Upper lobe of right lung (tissue), 1 donor: ENCODE measurements around the gene ITSN1. TPM values are rescaled to one million over a fixed set of nuclear protein-coding genes. Genes with fewer than 3 reads are reported as not detected.

Source experiments
- ATAC-seq: fragments of 200-7000 bp; cut with Tn5 transposase; one replicate; pipeline ENCODE4 v1.9.1; 2020; ENCODE audit warnings: mild to moderate bottlenecking, moderate library complexity
- DNase-seq: peaks from one replicate; pipeline ENCODE4 v3.0.0-alpha.2; 2020
- H3K27ac ChIP-seq: fragments of 200-600 bp; one replicate; pipeline ENCODE4 v1.8.0; 2022
- H3K27me3 ChIP-seq: fragments of 200-600 bp; one replicate; pipeline ENCODE4 v1.8.0; 2022; ENCODE audit warnings: mild to moderate bottlenecking
- H3K36me3 ChIP-seq: fragments of 200-600 bp; one replicate; pipeline ENCODE4 v1.8.0; 2022
- H3K4me1 ChIP-seq: fragments of 200-600 bp; one replicate; pipeline ENCODE4 v1.8.0; 2022
- H3K4me3 ChIP-seq: fragments of 200-600 bp; one replicate; pipeline ENCODE4 v1.8.0; 2022; ENCODE audit warnings: mild to moderate bottlenecking
- H3K9me3 ChIP-seq: fragments of 200-600 bp; one replicate; pipeline ENCODE4 v1.8.0; 2022
- CTCF ChIP-seq: fragments of 200-600 bp; IDR thresholded peaks from one replicate; pipeline ENCODE4 v1.8.0; 2022; ENCODE audit warnings: antibody characterized with exemption
- intact Hi-C: fragments of 100-400 bp; cut with DNase I; formaldehyde crosslinking; loops from one replicate; pipeline ENCODE4 v1.11.0; 2022
- total RNA-seq: library from RNA; stranded (reverse); fragmentation: NEBNext Ultra II Directional; extraction: Animal tissue kit (Norgen Biotek cat#: 25700); gene quantifications from one replicate; pipeline ENCODE4 v1.2.1, GENCODE V29; 2021
- donor health status: DM: no; HTN: yes; CAD: no; lungs with severe emphysema.

The ITSN1 gene
- total RNA-seq, 1 donor from 2014 or later = 32.0 TPM

DNA sequence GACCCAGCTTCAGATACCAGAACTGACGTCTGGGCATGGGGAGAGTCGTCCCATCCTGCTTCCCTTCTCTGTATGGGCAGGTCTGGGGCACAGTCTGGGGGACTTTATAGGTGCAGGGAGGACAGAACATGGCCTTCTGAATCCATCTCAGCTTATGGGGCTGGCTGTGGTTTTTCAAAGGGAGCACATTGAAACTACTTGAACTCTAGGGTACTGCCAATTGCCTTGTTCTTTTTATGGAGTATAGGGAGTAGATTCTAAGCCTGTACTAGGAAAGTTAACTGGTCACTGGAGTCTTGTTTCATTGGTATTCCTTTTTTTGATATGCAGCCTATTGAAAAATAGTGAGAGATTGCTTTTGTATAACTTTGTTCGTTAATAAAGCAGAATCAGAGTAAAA is 183.1 kb downstream of the ITSN1 start:
- Histone ChIP-seq H3K4me1 (peaks cover 7% of the 10 kb centered on the region), H3K9me3 (no peaks in the 10 kb centered on the region), H3K4me3 (no peak overlapping the region), H3K27me3 (no peaks in the 10 kb centered on the region), H3K36me3 (peaks cover 4% of the 10 kb centered on the region), H3K27ac (no peak overlapping the region)
- TF ChIP-seq CTCF = no peak
- ATAC-seq (no peak), DNase-seq (no peak)
- intact Hi-C loops = no loop called here

DNA sequence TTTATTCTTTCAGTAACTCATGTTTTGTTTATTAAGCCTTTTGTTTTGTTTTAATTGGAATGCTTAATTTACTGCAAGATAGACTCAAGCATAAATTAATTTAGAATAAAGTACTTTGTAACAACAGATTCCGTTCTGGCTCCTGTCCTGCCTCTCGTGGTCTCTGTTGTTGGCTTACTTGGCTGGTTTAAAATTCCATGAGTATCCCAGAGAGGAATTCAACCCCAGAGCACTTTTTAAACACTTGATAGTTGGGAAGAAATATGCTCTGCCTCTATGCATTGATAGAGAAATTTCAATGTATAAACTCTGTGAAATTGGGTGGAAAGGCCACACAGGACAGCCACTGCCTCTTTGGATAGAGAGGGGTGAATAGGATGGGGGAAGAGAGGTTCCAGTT is 183.6 kb downstream of the ITSN1 start:
- intact Hi-C loops = no loop called here
- H3K27ac ChIP-seq = no peak overlapping the region
- H3K4me1 ChIP-seq = peaks cover 7% of the 10 kb centered on the region
- H3K36me3 ChIP-seq = peaks cover 4% of the 10 kb centered on the region
- no peaks in the 10 kb centered on the region for H3K27me3 ChIP-seq
- H3K9me3 ChIP-seq = no peaks in the 10 kb centered on the region
- ATAC-seq (no peak), DNase-seq (no peak)
- H3K4me3 ChIP-seq = no peak overlapping the region
- no peak for TF ChIP-seq CTCF

DNA sequence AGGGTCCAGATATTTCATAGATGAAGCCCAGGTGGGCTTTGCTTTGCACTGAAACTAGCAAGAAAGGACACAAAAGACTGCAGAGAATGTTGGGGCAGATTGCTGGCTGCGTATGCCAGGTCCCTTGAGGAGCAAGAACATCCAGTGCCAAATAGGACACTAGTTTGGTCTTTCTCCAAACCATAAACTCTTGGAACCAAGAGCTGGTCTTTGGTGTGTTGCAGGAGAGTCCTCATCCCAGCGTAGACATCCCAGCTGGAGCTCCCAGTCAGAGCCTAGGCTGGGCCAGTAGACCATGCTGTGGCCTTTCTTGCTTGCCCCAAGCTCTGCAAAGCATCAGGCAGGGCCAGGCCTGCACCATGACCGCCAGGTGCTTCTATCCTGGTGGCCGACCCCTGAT is 185.8 kb downstream of the ITSN1 start:
- TF ChIP-seq CTCF = no peak
- Histone ChIP-seq H3K4me1 (peaks cover 3% of the 10 kb centered on the region), H3K4me3 (no peak overlapping the region), H3K36me3 (peaks cover 8% of the 10 kb centered on the region), H3K9me3 (no peaks in the 10 kb centered on the region), H3K27ac (no peak overlapping the region), H3K27me3 (no peaks in the 10 kb centered on the region)
- intact Hi-C loops = no loop called here
- DNase-seq (no peak), ATAC-seq (no peak)

- intact Hi-C loops = no loop called here
- H3K36me3 ChIP-seq = peaks cover 8% of the 10 kb centered on the region
Measured at GRCh38 chr21:33828577-33828976, 186.3 kb downstream of the ITSN1 start.

GRCh38 chr21:33829844-33830243 is 187.5 kb downstream of the ITSN1 start:
- DNase-seq = no peak
- peaks cover 3% of the 10 kb centered on the region for H3K4me1 ChIP-seq
- intact Hi-C loops = no loop called here
- no peak overlapping the region for H3K4me3 ChIP-seq
- no peak overlapping the region for H3K27ac ChIP-seq
- no peak for ATAC-seq
- no peaks in the 10 kb centered on the region for H3K27me3 ChIP-seq
- H3K9me3 ChIP-seq = no peaks in the 10 kb centered on the region
- no peak for TF ChIP-seq CTCF
- peaks cover 8% of the 10 kb centered on the region for H3K36me3 ChIP-seq

More at GRCh38 chr21:33828577-33828976, 186.3 kb downstream of the ITSN1 start:
- DNase-seq (no peak), ATAC-seq (no peak)
- H3K27me3 ChIP-seq = no peaks in the 10 kb centered on the region
- no peak overlapping the region for H3K4me3 ChIP-seq
- H3K9me3 ChIP-seq = no peaks in the 10 kb centered on the region
- H3K27ac ChIP-seq = no peak overlapping the region
- no peak for TF ChIP-seq CTCF
- peaks cover 3% of the 10 kb centered on the region for H3K4me1 ChIP-seq
